GM19035 (cell line): ENCODE results near the gene CX3CR1.

Experiments
- ATAC-seq: cut with Tn5 transposase; IDR thresholded peaks from one replicate; pipeline ENCODE4 v1.9.1; 2021; ENCODE audit not compliant: unreplicated experiment

CX3CR1 gene

GRCh38 chr3:39292961-39293360 is 13.1 kb upstream of the CX3CR1 start:
- no peak for ATAC-seq

- no peak for ATAC-seq
These were observed 12.1 kb upstream of the CX3CR1 start for GRCh38 chr3:39291903-39292329.

- ATAC-seq, result no peak
These were observed 10.4 kb upstream of the CX3CR1 start for GRCh38 chr3:39290255-39290654.

- ATAC-seq, result no peak
These were observed 9.3 kb upstream of the CX3CR1 start for GRCh38 chr3:39289107-39289506.

- peak; percentile 97 for ATAC-seq
These were observed 8.5 kb upstream of the CX3CR1 start for GRCh38 chr3:39288300-39288808.

GRCh38 chr3:39287216-39288164 is 7.7 kb upstream of the CX3CR1 start:
- ATAC-seq, result no peak

- ATAC-seq, result no peak
These were observed 6.9 kb upstream of the CX3CR1 start for GRCh38 chr3:39286771-39287170.

- ATAC-seq, result no peak
These were observed 5.5 kb upstream of the CX3CR1 start for GRCh38 chr3:39285332-39285731.

GRCh38 chr3:39284457-39284881 is 4.6 kb upstream of the CX3CR1 start:
- ATAC-seq, result no peak

GRCh38 chr3:39282057-39282456 is 2.2 kb upstream of the CX3CR1 start:
- no peak for ATAC-seq

GRCh38 chr3:39281533-39281932 is 1.7 kb upstream of the CX3CR1 start:
- ATAC-seq, result no peak

GRCh38 chr3:39280571-39280970 is 735 bp upstream of the CX3CR1 start:
- ATAC-seq, result no peak

- no peak for ATAC-seq
These were observed 1.3 kb downstream of the CX3CR1 start for GRCh38 chr3:39278616-39278935.

GRCh38 chr3:39277893-39278615 is 1.8 kb downstream of the CX3CR1 start:
- ATAC-seq, result no peak

- no peak for ATAC-seq
These were observed 3.1 kb downstream of the CX3CR1 start for GRCh38 chr3:39276746-39277145.

- no peak for ATAC-seq
These were observed 3.8 kb downstream of the CX3CR1 start for GRCh38 chr3:39275963-39276593.

GRCh38 chr3:39275052-39275451 is 4.8 kb downstream of the CX3CR1 start:
- ATAC-seq, result no peak

- no peak for ATAC-seq
These were observed 6.7 kb downstream of the CX3CR1 start for GRCh38 chr3:39273119-39273518.

- ATAC-seq, result no peak
These were observed 7.6 kb downstream of the CX3CR1 start for GRCh38 chr3:39272191-39272590.

GRCh38 chr3:39271363-39271914 is 8.4 kb downstream of the CX3CR1 start:
- ATAC-seq, result no peak

GRCh38 chr3:39269528-39269927 is 10.3 kb downstream of the CX3CR1 start:
- ATAC-seq, result no peak
